Epithelial cell of proximal tubule (primary cell): Measurements from ENCODE around the gene CPLANE2. TPM values are rescaled to one million over a fixed set of nuclear protein-coding genes. Genes with fewer than 3 reads are reported as not detected.
A peak's percentile ranks its signal among the peaks of the same experiment; 100 is the strongest.

Experiments
- DNase-seq: peaks from one replicate; pipeline ENCODE4 v3.0.0-alpha.2; 2011; ENCODE audit warnings: low read depth
- H3K4me3 ChIP-seq: 2 replicates; pipeline ENCODE4 v1.5.1; 2011; ENCODE audit warnings: low read depth, mild to moderate bottlenecking, low read length
- total RNA-seq: library from RNA; depleted of rRNA; stranded (reverse); fragments of >200 nt; gene quantifications from 2 replicates; pipeline ENCODE4 v1.2.3, GENCODE V29; 2015
- TF ChIP-seq, protein P1 (sequence below): conservative IDR thresholded peaks from 2 replicates; pipeline ENCODE4 v1.5.1; 2012; ENCODE audit warnings: low read depth, mild to moderate bottlenecking, low read length

CPLANE2 gene, protein sequence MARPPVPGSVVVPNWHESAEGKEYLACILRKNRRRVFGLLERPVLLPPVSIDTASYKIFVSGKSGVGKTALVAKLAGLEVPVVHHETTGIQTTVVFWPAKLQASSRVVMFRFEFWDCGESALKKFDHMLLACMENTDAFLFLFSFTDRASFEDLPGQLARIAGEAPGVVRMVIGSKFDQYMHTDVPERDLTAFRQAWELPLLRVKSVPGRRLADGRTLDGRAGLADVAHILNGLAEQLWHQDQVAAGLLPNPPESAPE
- 2.5 and 2.8 TPM in 2 replicates for total RNA-seq

DNA sequence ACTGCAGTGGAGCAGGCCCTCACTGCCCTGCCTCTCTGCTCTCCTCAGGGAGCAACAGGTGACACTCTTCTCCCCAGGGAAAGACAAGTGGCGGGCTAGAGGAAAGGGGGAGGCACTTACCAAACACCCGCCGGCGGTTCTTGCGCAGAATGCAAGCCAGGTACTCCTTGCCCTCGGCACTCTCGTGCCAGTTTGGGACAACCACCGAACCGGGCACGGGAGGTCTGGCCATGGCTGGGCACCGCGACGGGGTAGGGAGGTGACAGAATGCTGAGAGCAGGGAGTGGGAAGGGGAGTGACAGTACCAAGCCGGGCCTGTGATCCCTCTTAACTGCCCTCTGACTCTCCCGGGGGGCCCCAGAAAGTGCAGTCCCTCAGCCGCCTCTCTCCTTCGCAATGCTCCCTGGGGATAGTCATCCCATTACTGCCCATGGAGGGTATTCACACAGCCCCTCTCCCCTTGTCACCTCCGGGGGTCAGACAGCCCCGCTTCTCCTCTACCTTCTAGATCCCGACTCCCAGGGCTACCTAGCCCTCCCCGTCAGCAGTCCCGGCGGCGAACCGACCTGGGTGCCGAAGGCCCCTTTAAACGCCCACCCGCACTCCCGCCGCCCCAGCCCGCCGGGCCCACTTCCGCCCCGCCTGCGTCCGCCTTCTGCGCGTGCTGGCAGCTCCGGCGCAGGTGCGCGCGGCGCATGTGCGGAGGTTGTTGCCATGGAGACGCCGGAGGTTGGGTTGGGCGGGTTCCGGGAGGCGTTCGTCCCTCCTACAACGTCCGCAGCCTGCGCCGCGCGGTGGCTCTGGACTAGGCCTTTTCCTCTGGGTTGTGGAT is at the start of gene CPLANE2:
Gene CPLANE2, minus strand, starts transcription at position 673 of the 832 bp plus-strand sequence. Its CDS starts 441 bp downstream, at position 232.
- DNase-seq: no peak
- H3K4me3 ChIP-seq: peak within 1 kb of the TSS; percentile 81
- TF ChIP-seq, protein P1, sequence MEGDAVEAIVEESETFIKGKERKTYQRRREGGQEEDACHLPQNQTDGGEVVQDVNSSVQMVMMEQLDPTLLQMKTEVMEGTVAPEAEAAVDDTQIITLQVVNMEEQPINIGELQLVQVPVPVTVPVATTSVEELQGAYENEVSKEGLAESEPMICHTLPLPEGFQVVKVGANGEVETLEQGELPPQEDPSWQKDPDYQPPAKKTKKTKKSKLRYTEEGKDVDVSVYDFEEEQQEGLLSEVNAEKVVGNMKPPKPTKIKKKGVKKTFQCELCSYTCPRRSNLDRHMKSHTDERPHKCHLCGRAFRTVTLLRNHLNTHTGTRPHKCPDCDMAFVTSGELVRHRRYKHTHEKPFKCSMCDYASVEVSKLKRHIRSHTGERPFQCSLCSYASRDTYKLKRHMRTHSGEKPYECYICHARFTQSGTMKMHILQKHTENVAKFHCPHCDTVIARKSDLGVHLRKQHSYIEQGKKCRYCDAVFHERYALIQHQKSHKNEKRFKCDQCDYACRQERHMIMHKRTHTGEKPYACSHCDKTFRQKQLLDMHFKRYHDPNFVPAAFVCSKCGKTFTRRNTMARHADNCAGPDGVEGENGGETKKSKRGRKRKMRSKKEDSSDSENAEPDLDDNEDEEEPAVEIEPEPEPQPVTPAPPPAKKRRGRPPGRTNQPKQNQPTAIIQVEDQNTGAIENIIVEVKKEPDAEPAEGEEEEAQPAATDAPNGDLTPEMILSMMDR: no peak

DNA sequence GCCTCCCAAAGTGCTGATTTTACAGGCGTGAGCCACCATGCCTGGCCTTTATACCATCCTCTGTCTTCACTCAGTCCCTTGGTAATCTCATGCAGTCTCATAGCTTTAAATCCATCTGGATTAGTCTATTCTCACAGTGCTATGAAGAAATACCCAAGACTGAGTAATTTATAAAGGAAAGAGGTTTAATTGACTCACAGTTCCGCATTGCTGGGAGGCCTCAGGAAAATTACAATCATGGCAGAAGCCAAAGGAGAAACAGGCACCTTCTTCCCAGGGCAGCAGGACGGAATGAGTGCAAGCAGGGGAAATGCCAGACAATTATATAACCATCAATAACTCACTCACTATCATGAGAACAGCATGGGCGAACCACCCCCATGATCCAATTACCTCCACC is 49.1 kb upstream of the CPLANE2 start:
- no peak for DNase-seq
- TF ChIP-seq, protein P1: no peak
- no peak overlapping the region for H3K4me3 ChIP-seq

DNA sequence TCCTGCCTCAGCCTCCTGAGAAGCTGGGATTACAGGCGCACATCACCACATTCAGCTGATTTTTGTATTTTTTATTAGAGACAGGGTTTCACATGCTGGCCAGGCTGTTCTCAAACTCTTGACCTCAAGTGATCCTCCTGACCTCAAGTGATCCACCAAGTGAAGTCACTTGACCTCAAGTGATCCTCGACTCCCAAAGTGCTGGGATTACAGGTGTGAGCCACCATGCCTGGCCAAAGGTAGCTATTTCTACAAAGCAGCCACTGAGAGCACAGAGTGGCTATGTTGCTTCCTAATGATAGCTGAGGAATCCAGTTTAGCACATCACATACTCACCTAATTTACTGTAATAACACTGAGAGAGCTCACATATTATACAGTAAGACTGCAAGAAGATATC is 44.8 kb upstream of the CPLANE2 start:
- TF ChIP-seq, protein P1: no peak
- no peak for DNase-seq
- H3K4me3 ChIP-seq: no peak overlapping the region

DNA sequence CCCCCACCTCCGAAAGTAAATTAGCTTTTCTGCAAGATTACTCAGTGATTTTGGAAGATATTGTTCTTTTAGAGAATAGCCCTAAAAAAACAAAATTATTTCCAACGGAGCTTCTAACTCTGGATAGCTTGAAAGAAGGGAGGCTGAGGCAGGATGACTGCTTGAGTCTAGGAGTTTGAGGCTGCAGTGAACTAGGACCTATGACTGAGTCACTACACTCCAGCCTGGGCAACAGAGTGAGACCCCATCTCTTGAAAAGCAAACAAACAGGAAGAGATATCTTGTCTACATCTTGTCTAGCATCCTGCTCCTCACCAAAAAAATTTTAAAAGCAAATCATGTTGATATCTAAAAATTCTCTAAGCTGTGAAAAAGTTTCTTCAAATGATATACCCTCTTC is 42.2 kb upstream of the CPLANE2 start:
- no peak for DNase-seq
- TF ChIP-seq, protein P1: no peak
- no peak overlapping the region for H3K4me3 ChIP-seq

DNA sequence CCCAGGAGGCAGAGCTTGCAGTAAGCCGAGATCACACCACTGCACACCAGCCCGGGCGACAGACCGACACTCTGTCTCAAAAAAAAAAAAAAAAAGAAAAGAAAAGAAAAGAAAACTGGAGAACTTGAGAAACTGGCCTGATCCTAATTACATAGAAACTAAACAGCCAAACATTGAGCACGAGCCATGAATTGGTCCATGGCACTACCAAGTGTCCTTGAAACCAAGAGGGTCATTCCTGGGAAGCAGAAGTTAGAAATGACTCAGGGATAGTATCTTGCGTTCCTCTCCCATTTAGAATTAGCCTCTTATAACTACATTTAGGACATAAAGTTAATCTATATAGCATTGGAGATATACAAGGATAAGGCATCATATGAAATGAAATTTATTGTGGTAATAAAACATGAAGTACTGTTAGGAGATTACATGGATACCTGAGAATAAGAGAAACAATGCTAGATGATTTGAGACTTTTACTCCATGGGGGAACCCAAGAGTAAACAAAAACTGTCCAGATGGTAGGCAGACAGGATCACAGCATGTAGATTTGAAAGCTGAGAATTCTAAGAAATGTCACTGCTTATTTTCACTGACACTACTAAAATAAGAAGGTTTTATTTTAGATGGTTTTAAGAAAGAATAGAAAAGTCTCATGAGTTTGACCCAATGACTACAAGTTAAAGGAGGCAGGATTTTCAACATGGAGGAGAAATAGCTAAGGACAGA is 39.5 kb upstream of the CPLANE2 start:
- no peak for DNase-seq
- H3K4me3 ChIP-seq: no peak overlapping the region
- TF ChIP-seq, protein P1: no peak

DNA sequence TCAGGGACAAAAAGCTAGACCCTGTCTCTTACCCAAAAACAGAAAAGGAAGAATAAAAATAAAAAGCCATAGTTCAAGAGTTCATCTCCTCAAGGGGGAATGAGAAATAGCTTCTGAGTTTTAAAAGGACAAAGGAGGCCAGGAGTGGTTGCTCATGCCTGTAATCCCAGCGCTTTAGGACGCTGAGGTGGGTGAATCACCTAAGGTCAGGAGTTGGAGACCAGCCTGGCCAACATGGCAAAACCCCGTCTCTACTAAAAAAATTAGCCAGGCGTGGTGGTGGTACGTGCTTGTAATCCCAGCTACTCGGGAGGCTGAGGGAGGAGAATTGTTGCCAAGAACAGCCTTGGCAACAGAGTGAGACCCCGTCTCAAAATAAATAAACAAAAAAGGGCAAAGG is 38.6 kb upstream of the CPLANE2 start:
- DNase-seq: peak; percentile 23
- TF ChIP-seq, protein P1: no peak
- no peak overlapping the region for H3K4me3 ChIP-seq
